ENCODE measurements around the gene TMEM45B. TPM values are rescaled to one million over a fixed set of nuclear protein-coding genes. Genes with fewer than 3 reads are reported as not detected.
"Not testable (repeated sequence)": the region's sequence is repeated elsewhere in the genome, so short reads cannot be mapped to it uniquely, and the experiment has no call there.

TMEM45B gene
- total RNA-seq, 1 donor from 2014 or later, result 16.4 TPM

- Histone ChIP-seq H3K9me3 (no peaks in the 10 kb centered on the region), H3K27ac (no peak overlapping the region), H3K27me3 (no peaks in the 10 kb centered on the region), H3K36me3 (no peaks in the 10 kb centered on the region), H3K4me3 (no peak overlapping the region), H3K4me1 (no peaks in the 10 kb centered on the region)
- intact Hi-C loops (cut with DNase I), result no loop called here
- peak; percentile 90 for ATAC-seq
- TF ChIP-seq CTCF (IDR thresholded peaks at IDR 0.05), result no peak
- DNase-seq, result no peak
These were observed 9.7 kb downstream of the TMEM45B start for GRCh38 chr11:129825380-129825779.

- DNase-seq, result no peak
- intact Hi-C loops (cut with DNase I), result no loop called here
- Histone ChIP-seq H3K27ac (peak overlapping the region; percentile 75), H3K4me1 (no peaks in the 10 kb centered on the region), H3K27me3 (no peaks in the 10 kb centered on the region), H3K9me3 (no peaks in the 10 kb centered on the region), H3K4me3 (no peak overlapping the region), H3K36me3 (no peaks in the 10 kb centered on the region)
- TF ChIP-seq CTCF (IDR thresholded peaks at IDR 0.05), result no peak
- peak; percentile 89 for ATAC-seq
These were observed 12.7 kb downstream of the TMEM45B start for GRCh38 chr11:129828301-129828836.

GRCh38 chr11:129829497-129829896, 13.8 kb downstream of the TMEM45B start:
- H3K9me3 ChIP-seq; H3K27ac ChIP-seq; H3K4me3 ChIP-seq; ATAC-seq; intact Hi-C loops (cut with DNase I); H3K4me1 ChIP-seq; H3K36me3 ChIP-seq; H3K27me3 ChIP-seq; DNase-seq: not testable (repeated sequence)

- ATAC-seq; H3K36me3 ChIP-seq; H3K4me1 ChIP-seq; H3K27ac ChIP-seq; H3K4me3 ChIP-seq; intact Hi-C loops (cut with DNase I); H3K27me3 ChIP-seq; DNase-seq; H3K9me3 ChIP-seq: not testable (repeated sequence)
These were observed 15.6 kb downstream of the TMEM45B start for GRCh38 chr11:129831227-129831626.

- H3K9me3 ChIP-seq; ATAC-seq; intact Hi-C loops (cut with DNase I): not testable (repeated sequence)
These were observed 17.6 kb downstream of the TMEM45B start for GRCh38 chr11:129833260-129833659.

GRCh38 chr11:129836423-129836891, 20.8 kb downstream of the TMEM45B start:
- ATAC-seq; H3K27me3 ChIP-seq; H3K9me3 ChIP-seq; H3K4me3 ChIP-seq; DNase-seq; H3K27ac ChIP-seq; intact Hi-C loops (cut with DNase I); H3K4me1 ChIP-seq; H3K36me3 ChIP-seq: not testable (repeated sequence)

More at GRCh38 chr11:129833260-129833659, 17.6 kb downstream of the TMEM45B start:
- not testable (repeated sequence) for H3K27me3 ChIP-seq, DNase-seq, H3K27ac ChIP-seq, H3K36me3 ChIP-seq, H3K4me3 ChIP-seq, H3K4me1 ChIP-seq

GRCh38 chr11:129836979-129837378, 21.3 kb downstream of the TMEM45B start:
- Histone ChIP-seq H3K27ac (no peak overlapping the region), H3K27me3 (no peaks in the 10 kb centered on the region), H3K9me3 (no peaks in the 10 kb centered on the region), H3K4me1 (no peaks in the 10 kb centered on the region), H3K4me3 (no peak overlapping the region), H3K36me3 (no peaks in the 10 kb centered on the region)
- intact Hi-C loops (cut with DNase I), result no loop called here
- TF ChIP-seq CTCF (IDR thresholded peaks at IDR 0.05), result no peak
- DNase-seq, result no peak
- ATAC-seq, result no peak

GRCh38 chr11:129840236-129840635, 24.6 kb downstream of the TMEM45B start:
- H3K4me1 ChIP-seq, result no peaks in the 10 kb centered on the region
- H3K4me3 ChIP-seq, result no peak overlapping the region
- H3K9me3 ChIP-seq, result no peaks in the 10 kb centered on the region
- intact Hi-C loops (cut with DNase I), result no loop called here
- H3K27me3 ChIP-seq, result no peaks in the 10 kb centered on the region
- H3K36me3 ChIP-seq, result no peaks in the 10 kb centered on the region
- no peak for TF ChIP-seq CTCF (IDR thresholded peaks at IDR 0.05)
- no peak overlapping the region for H3K27ac ChIP-seq
- ATAC-seq (peak; percentile 73), DNase-seq (no peak)
